Cardiac muscle cell (in vitro differentiated cells and primary cell): ENCODE measurements around the gene G6PC3. TPM values are rescaled to one million over a fixed set of nuclear protein-coding genes. Genes with fewer than 3 reads are reported as not detected.
A peak's percentile ranks its signal among the peaks of the same experiment; 100 is the strongest.
"Not testable (repeated sequence)": the region's sequence is repeated elsewhere in the genome, so short reads cannot be mapped to it uniquely, and the experiment has no call there.

Source experiments
- DNase-seq, 2 donors: peaks; one replicate each; pipeline versions ENCODE4 v3.0.0 to v3.0.0-alpha.2; 2010 to 2017; ENCODE audit warnings: low read depth in 1 of 2, low spot score in 1 of 2
- H3K27ac ChIP-seq: fragments of 200-600 bp; sonication (generic); 2 replicates; pipeline ENCODE4 v1.5.1; 2016
- H3K27me3 ChIP-seq: fragments of 200-600 bp; sonication (generic); 2 replicates; pipeline ENCODE4 v1.6.0; 2016; ENCODE audit warnings: control low read depth
- H3K36me3 ChIP-seq: fragments of 200-600 bp; sonication (generic); 2 replicates; pipeline ENCODE4 v1.5.1; 2016; ENCODE audit warnings: control low read depth
- H3K4me1 ChIP-seq: fragments of 200-600 bp; sonication (generic); 2 replicates; pipeline ENCODE4 v1.8.1; 2017; ENCODE audit warnings: low read depth, mild to moderate bottlenecking, mixed run types
- H3K4me3 ChIP-seq: fragments of 200-600 bp; sonication (generic); 2 replicates; pipeline ENCODE4 v1.5.1; 2016; ENCODE audit warnings: mild to moderate bottlenecking
- H3K9me3 ChIP-seq: fragments of 200-600 bp; sonication (generic); 2 replicates; pipeline ENCODE4 v1.5.1; 2017; ENCODE audit warnings: low read depth, mild to moderate bottlenecking, control low read depth
- CTCF ChIP-seq: IDR thresholded peaks from 2 replicates; pipeline ENCODE4 v1.5.1; 2012; ENCODE audit warnings: low read depth, mild to moderate bottlenecking, low read length
- polyA plus RNA-seq: library from polyadenylated mRNA; unstranded; fragments of >200 nt; fragmentation: Nextera tagmentation; extraction: Ambion mirVana; gene quantifications from 2 replicates; pipeline ENCODE4 v1.2.1, GENCODE V29; 2016
- total RNA-seq: library from RNA; depleted of rRNA; stranded (reverse); fragments of >200 nt; gene quantifications from 2 replicates; pipeline ENCODE4 v1.2.3, GENCODE V29; 2016

G6PC3 gene
- total and polyA plus RNA-seq, 2 experiments from 2014 or later, result 93.1 to 234 TPM

- no peak for TF ChIP-seq CTCF
- Histone ChIP-seq H3K4me1 (peaks cover 38% of the 10 kb centered on the region), H3K4me3 (no peak overlapping the region), H3K27ac (peak overlapping the region; percentile 97), H3K9me3 (no peaks in the 10 kb centered on the region), H3K27me3 (no peaks in the 10 kb centered on the region), H3K36me3 (peaks cover 5% of the 10 kb centered on the region)
- DNase-seq, result peak in 1 of 2 donors; percentile 54
Observed at GRCh38 chr17:44097110-44097958, 26.8 kb downstream of the G6PC3 start.

- peaks cover 46% of the 10 kb centered on the region for H3K4me1 ChIP-seq
- DNase-seq, H3K9me3 ChIP-seq, H3K27me3 ChIP-seq, H3K4me3 ChIP-seq, H3K36me3 ChIP-seq: not testable (repeated sequence)
- H3K27ac ChIP-seq, result peak overlapping the region; percentile 71
Observed at GRCh38 chr17:44101858-44102257, 31.3 kb downstream of the G6PC3 start.

- no peak for DNase-seq
- no peaks in the 10 kb centered on the region for H3K27me3 ChIP-seq
- H3K4me1 ChIP-seq, result peaks cover 48% of the 10 kb centered on the region
- H3K36me3 ChIP-seq, result no peaks in the 10 kb centered on the region
- H3K27ac ChIP-seq, result peak overlapping the region; percentile 96
- no peak for TF ChIP-seq CTCF
- no peaks in the 10 kb centered on the region for H3K9me3 ChIP-seq
- H3K4me3 ChIP-seq, result no peak overlapping the region
Observed at GRCh38 chr17:44102849-44103622, 32.5 kb downstream of the G6PC3 start.

- no peak for DNase-seq
- Histone ChIP-seq H3K27me3 (no peaks in the 10 kb centered on the region), H3K4me3 (no peak overlapping the region), H3K4me1 (peaks cover 70% of the 10 kb centered on the region), H3K9me3 (no peaks in the 10 kb centered on the region), H3K27ac (peak overlapping the region; percentile 51), H3K36me3 (no peaks in the 10 kb centered on the region)
- TF ChIP-seq CTCF, result no peak
Observed at GRCh38 chr17:44105483-44105882, 34.9 kb downstream of the G6PC3 start.

GRCh38 chr17:44105941-44106340 lies 35.4 kb downstream of the G6PC3 start:
- H3K27ac ChIP-seq, result peak overlapping the region; percentile 51
- H3K9me3 ChIP-seq, result no peaks in the 10 kb centered on the region
- peaks cover 71% of the 10 kb centered on the region for H3K4me1 ChIP-seq
- H3K4me3 ChIP-seq, result no peak overlapping the region
- no peak for TF ChIP-seq CTCF
- no peaks in the 10 kb centered on the region for H3K36me3 ChIP-seq
- no peaks in the 10 kb centered on the region for H3K27me3 ChIP-seq
- no peak for DNase-seq

GRCh38 chr17:44106801-44107200 lies 36.3 kb downstream of the G6PC3 start:
- no peaks in the 10 kb centered on the region for H3K36me3 ChIP-seq
- H3K27me3 ChIP-seq, result no peaks in the 10 kb centered on the region
- no peak overlapping the region for H3K4me3 ChIP-seq
- H3K4me1 ChIP-seq, result peaks cover 70% of the 10 kb centered on the region
- DNase-seq, result no peak
- TF ChIP-seq CTCF, result no peak
- no peaks in the 10 kb centered on the region for H3K9me3 ChIP-seq
- H3K27ac ChIP-seq, result no peak overlapping the region
